ENCODE measurements around the gene HM13.
"Not testable (repeated sequence)": the region's sequence is repeated elsewhere in the genome, so short reads cannot be mapped to it uniquely, and the experiment has no call there.

HM13 gene

GRCh38 chr20:31579941-31580651 lies 65.9 kb downstream of the HM13 start:
- DNase-seq (ENCODE audit: insufficient read length, low spot score); FAIRE-seq: not testable (repeated sequence)

GRCh38 chr20:31580706-31581105 lies 66.5 kb downstream of the HM13 start:
- DNase-seq (ENCODE audit: insufficient read length, low spot score) (no peak), FAIRE-seq (no peak)

- no peak for FAIRE-seq
- DNase-seq (ENCODE audit: insufficient read length, low spot score): no peak
Observed at GRCh38 chr20:31581391-31581790, 67.1 kb downstream of the HM13 start.

GRCh38 chr20:31587545-31588389 lies 73.5 kb downstream of the HM13 start:
- no peak for FAIRE-seq
- DNase-seq (ENCODE audit: insufficient read length, low spot score): no peak

GRCh38 chr20:31590717-31591225 lies 76.5 kb downstream of the HM13 start:
- DNase-seq (ENCODE audit: insufficient read length, low spot score) (no peak), FAIRE-seq (no peak)

GRCh38 chr20:31593221-31594001 lies 79.2 kb downstream of the HM13 start:
- FAIRE-seq: no peak
- no peak for DNase-seq (ENCODE audit: insufficient read length, low spot score)

GRCh38 chr20:31594002-31594557 lies 79.8 kb downstream of the HM13 start:
- FAIRE-seq (no peak), DNase-seq (ENCODE audit: insufficient read length, low spot score) (no peak)

- no peak for FAIRE-seq
Observed at GRCh38 chr20:31594558-31595379, 80.5 kb downstream of the HM13 start.

GRCh38 chr20:31595380-31595653 lies 81.1 kb downstream of the HM13 start:
- FAIRE-seq (no peak), DNase-seq (ENCODE audit: insufficient read length, low spot score) (no peak)

More at GRCh38 chr20:31594558-31595379, 80.5 kb downstream of the HM13 start:
- no peak for DNase-seq (ENCODE audit: insufficient read length, low spot score)

- FAIRE-seq: no peak
- no peak for DNase-seq (ENCODE audit: insufficient read length, low spot score)
Observed at GRCh38 chr20:31595654-31596411, 81.6 kb downstream of the HM13 start.

- FAIRE-seq; DNase-seq (ENCODE audit: insufficient read length, low spot score): not testable (repeated sequence)
Observed at GRCh38 chr20:31596412-31596715, 82.1 kb downstream of the HM13 start.

GRCh38 chr20:31596831-31597480 lies 82.7 kb downstream of the HM13 start:
- DNase-seq (ENCODE audit: insufficient read length, low spot score) (no peak), FAIRE-seq (no peak)

GRCh38 chr20:31597481-31597855 lies 83.2 kb downstream of the HM13 start:
- DNase-seq (ENCODE audit: insufficient read length, low spot score) (no peak), FAIRE-seq (no peak)

GRCh38 chr20:31602431-31602778 lies 88.2 kb downstream of the HM13 start:
- DNase-seq (ENCODE audit: insufficient read length, low spot score) (no peak), FAIRE-seq (no peak)

GRCh38 chr20:31602779-31603441 lies 88.7 kb downstream of the HM13 start:
- FAIRE-seq: no peak

GRCh38 chr20:31603822-31604566 lies 89.8 kb downstream of the HM13 start:
- FAIRE-seq: peak; percentile 40

More at GRCh38 chr20:31602779-31603441, 88.7 kb downstream of the HM13 start:
- DNase-seq (ENCODE audit: insufficient read length, low spot score): no peak

GRCh38 chr20:31604567-31605030 lies 90.4 kb downstream of the HM13 start:
- FAIRE-seq: no peak

More at GRCh38 chr20:31603822-31604566, 89.8 kb downstream of the HM13 start:
- peak; percentile 73 for DNase-seq (ENCODE audit: insufficient read length, low spot score)

More at GRCh38 chr20:31604567-31605030, 90.4 kb downstream of the HM13 start:
- no peak for DNase-seq (ENCODE audit: insufficient read length, low spot score)
